Astrocyte of the spinal cord (primary cell): ENCODE results near the gene GRK5.
"Not testable (repeated sequence)": the region's sequence is repeated elsewhere in the genome, so short reads cannot be mapped to it uniquely, and the experiment has no call there.

Experiments
- DNase-seq: peaks from one replicate; pipeline ENCODE4 v3.0.0; 2011; ENCODE audit warnings: low read depth, low spot score
- H3K4me3 ChIP-seq: 2 replicates; pipeline ENCODE4 v1.5.1; 2011; ENCODE audit warnings: low read depth, mild to moderate bottlenecking, low read length, moderate library complexity
- CTCF ChIP-seq: IDR thresholded peaks from 2 replicates; pipeline ENCODE4 v1.5.1; 2012; ENCODE audit warnings: low read depth, mild to moderate bottlenecking, low read length, inconsistent platforms
- in situ Hi-C: cut with HindIII; loops from 2 replicates; pipeline ENCODE4 v1.10.0; 2017; ENCODE audit warnings: low sequenced_read_pairs

GRK5 gene

GRCh38 chr10:119253433-119254174 is 46.2 kb downstream of the GRK5 start:
- peak; percentile 97 for DNase-seq
- H3K4me3 ChIP-seq, result no peak overlapping the region
- peak; percentile 19 for TF ChIP-seq CTCF
- in situ Hi-C loops, result no loop called here

GRCh38 chr10:119254335-119254734 is 47.0 kb downstream of the GRK5 start:
- no peak for DNase-seq
- no peak for TF ChIP-seq CTCF
- in situ Hi-C loops, result no loop called here
- H3K4me3 ChIP-seq, result no peak overlapping the region

GRCh38 chr10:119256030-119256429 is 48.7 kb downstream of the GRK5 start:
- no peak for TF ChIP-seq CTCF
- H3K4me3 ChIP-seq, result no peak overlapping the region
- in situ Hi-C loops, result no loop called here
- no peak for DNase-seq

- in situ Hi-C loops, result no loop called here
- no peak overlapping the region for H3K4me3 ChIP-seq
- TF ChIP-seq CTCF, result no peak
- DNase-seq, result no peak
These were observed 49.5 kb downstream of the GRK5 start for GRCh38 chr10:119256897-119257296.

GRCh38 chr10:119257899-119258419 is 50.6 kb downstream of the GRK5 start:
- TF ChIP-seq CTCF, result no peak
- in situ Hi-C loops, result no loop called here
- H3K4me3 ChIP-seq, result no peak overlapping the region
- no peak for DNase-seq

- no peak for DNase-seq
- TF ChIP-seq CTCF, result no peak
- no peak overlapping the region for H3K4me3 ChIP-seq
- in situ Hi-C loops, result no loop called here
These were observed 52.0 kb downstream of the GRK5 start for GRCh38 chr10:119259345-119259744.

- in situ Hi-C loops, DNase-seq, H3K4me3 ChIP-seq: not testable (repeated sequence)
These were observed 53.6 kb downstream of the GRK5 start for GRCh38 chr10:119261016-119261415.
